ENCODE measurements around the gene CYP27B1.

CYP27B1 gene

GRCh38 chr12:57765698-57766463 is 997 bp downstream of the CYP27B1 start:
- DNase-seq (ENCODE audit: low read depth) = no peak

DNA sequence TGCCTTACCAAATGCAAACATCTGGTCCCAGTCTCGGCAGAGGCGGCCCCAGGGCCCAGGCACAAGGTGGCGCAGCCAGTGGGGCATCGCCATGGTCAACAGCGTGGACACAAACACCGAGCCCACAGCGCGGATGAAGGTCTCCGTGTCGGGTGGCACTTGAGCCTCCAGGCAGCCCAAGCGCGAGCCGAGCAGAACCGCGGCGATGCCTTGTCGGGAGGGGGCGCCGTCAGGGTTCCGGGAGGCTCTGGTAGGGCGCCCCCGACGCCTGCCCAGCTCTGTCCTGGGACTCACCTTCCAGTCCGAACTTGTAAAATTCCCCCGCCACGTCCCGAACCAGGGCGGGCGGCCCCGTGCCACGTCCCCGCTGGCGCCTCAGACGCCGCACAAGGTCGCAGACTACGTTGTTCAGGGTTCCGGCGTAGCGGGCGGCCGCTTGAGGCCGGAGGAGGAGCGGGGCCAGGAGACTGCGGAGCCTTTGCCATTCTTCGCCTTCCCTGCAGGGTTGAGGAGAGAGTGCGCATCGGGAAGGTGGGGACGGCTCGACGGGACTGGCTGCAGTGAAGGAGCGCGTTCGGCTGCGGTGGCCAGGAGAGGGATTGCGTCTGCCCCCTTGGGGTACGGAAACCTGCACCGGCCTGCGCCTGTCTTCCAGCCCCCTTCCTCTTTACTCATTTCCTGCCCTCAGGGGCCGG is 1.7 kb downstream of the CYP27B1 start:
- DNase-seq (ENCODE audit: low read depth) = no peak

DNA sequence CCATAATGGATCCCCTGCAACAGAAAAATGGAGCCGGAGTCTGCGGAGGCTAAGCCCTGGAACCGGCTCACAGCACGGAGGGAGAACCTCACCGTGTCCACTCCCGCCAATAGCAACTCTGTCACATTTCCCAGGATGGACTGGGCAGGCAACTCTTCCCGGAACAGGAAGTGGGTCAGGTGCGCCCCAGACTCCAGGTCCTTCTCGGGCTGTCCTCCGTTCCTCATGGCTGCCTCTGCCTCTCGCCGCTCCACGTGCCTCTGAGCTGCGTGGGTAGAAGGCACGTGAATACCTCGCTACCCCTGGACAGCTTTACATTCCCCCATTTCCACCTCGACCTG is 2.2 kb downstream of the CYP27B1 start:
- DNase-seq (ENCODE audit: low read depth) = no peak

DNA sequence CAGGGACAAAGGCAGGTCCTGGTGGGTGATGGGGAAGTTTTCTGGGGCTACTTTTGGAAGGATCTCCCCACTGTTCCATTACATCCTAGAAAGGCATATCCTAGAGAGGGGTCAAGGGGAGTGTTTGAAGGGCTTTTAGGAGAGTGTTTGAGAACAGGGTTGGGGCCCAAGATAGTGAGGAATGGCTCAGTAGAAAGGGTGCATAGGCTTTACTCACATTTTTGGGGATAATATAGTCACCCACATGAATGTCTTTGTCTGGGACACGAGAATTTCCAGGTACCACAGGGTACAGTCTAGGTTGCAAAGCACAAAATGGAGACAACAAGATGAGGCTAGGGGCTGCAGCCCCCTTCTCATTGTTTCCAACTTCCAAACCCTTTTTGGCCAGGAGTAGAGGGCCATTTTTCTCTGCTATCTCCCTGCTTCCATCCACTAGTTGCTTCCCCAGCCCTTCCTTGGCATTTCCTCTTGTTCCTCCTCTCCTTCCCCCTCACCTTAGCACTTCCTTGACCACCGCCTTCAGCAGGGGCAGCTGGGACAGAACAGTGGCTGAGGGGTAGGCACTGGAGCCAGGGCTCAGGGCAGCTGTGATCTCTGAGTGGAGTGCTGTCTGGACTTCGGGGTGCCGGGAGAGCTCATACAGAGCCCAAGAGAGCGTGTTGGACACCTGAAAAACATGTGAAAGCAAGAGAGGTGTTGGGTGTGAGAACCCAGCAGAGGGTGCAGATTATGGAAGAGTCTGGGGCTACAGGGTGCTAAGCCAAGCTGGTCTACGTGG is 2.8 kb downstream of the CYP27B1 start:
- DNase-seq (ENCODE audit: low read depth) = no peak

DNA sequence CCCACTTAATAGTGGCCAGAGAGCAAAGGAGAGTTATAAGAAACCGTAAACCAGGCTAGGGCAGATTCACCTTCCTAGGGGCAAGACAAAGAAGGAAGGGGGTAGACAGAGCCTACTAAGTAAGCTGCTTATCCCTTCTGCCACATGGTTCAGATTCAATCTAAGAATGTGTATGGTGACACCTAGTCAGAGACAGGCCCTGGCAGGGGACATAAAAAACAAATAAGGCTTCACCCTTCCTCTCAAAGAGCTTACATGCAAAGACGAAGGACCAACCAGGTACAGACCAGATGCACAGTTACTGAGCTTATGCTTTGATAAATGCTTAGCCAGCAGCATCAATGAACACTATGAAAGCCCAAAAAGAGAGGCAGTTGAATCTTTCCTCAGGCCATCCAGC is 4.4 kb downstream of the CYP27B1 start:
- DNase-seq (ENCODE audit: low read depth) = no peak

- DNase-seq (ENCODE audit: low read depth) = no peak
Measured at GRCh38 chr12:57761391-57761998, 5.4 kb downstream of the CYP27B1 start.

GRCh38 chr12:57760347-57760982 is 6.4 kb downstream of the CYP27B1 start:
- no peak for DNase-seq (ENCODE audit: low read depth)

DNA sequence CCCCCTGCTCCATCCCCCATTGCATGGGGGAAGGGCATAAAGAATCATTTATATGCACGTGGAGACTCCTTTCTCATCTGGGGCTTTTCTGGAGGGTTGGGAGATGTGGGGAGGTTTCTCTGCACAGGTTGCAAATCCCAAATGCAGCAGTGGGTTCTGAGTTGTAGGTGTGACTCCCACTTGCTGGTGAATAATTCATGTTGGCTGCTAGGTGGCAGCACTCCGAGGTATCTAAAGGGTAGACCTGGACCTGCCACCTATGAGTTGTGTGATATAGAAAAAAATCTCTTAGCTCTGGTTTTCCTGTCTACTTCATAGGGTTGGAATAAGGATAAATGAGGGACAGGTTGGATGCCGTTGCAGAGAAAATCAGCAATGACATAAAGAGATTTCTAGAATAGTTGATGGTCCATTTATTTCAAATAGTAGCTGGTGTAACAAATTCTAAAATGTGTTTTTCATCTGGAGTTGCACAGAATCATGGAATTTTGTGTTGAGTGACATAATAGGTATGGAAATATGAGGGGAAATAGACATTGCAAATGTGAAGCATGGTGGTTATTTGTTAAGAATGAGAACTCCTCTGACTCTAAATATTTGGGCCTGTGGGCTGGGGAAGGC is 7.4 kb downstream of the CYP27B1 start:
- DNase-seq (ENCODE audit: low read depth) = no peak

DNA sequence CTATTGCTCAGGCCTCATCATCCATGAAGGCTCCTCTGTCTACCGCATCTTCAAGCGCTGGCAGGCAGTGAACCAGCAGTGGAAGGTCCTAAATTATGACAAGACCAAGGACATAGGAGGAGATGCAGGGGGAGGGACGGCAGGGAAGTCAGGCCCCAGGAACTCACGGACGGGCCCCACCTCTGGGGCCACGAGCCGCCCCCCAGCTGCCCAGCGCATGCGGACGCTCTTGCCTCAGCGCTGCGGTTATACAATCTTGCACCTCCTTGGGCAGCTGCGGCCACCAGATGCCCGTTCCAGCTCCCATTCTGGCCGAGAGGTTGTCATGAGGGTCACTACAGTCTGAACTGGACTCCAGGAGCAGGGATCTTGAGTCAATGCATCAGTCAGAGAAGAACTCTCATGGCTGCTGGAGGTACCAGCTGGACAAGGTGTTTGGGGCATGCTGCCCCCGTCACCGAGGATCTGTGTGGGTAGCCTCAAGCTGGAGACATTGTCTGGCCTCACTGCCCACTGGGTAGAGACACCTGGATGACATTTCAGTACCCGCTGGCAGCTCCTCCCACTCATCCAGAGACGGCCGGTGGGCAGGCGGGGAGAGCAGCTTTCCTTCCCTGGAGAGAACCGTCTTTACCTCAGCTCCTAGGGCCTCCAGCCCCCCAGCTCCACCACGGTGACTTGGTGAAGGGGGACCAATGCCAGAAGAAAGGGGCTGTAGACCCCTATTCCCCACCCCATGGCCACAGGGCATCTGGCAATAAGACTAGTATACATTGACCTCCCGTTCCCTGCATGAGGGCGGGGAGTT is 8.1 kb downstream of the CYP27B1 start:
- DNase-seq (ENCODE audit: low read depth) = no peak

DNA sequence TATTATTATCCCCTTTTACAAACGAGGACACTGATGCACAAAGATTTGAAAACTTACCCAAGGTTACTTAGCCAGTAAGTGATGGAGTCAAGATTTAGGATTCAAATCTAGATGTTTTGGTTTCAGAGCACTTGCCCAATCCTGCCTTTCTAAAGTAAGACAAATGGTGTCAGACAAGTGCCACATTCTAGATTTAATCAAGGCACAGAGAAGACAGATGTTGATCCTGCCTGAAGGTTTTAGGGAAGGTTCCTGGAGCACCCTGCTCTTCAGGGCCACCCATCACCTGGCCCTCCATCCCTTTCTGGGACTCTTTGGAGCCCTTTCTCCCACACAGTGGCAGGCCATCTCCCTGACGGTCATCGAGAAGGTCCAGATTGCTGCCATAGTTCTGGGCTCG is 9.1 kb downstream of the CYP27B1 start:
- no peak for DNase-seq (ENCODE audit: low read depth)

GRCh38 chr12:57756406-57757341 is 10.2 kb downstream of the CYP27B1 start:
- DNase-seq (ENCODE audit: low read depth) = peak; percentile 52

GRCh38 chr12:57755454-57756372 is 11.2 kb downstream of the CYP27B1 start:
- DNase-seq (ENCODE audit: low read depth) = no peak

DNA sequence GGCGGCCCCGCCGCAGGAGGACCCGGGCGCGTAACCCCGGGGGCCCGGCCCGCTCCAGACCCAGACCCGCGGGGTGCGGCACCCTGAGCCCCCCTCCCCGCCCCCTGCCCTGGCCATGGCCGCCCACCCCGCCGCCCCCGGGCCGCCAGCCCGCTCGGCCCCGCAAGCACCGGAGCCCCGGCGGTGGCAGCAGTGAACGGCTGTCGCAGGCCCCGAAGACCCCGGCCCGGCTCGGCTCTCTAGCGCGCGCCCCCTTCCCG is 11.8 kb downstream of the CYP27B1 start:
- DNase-seq (ENCODE audit: low read depth) = no peak

DNA sequence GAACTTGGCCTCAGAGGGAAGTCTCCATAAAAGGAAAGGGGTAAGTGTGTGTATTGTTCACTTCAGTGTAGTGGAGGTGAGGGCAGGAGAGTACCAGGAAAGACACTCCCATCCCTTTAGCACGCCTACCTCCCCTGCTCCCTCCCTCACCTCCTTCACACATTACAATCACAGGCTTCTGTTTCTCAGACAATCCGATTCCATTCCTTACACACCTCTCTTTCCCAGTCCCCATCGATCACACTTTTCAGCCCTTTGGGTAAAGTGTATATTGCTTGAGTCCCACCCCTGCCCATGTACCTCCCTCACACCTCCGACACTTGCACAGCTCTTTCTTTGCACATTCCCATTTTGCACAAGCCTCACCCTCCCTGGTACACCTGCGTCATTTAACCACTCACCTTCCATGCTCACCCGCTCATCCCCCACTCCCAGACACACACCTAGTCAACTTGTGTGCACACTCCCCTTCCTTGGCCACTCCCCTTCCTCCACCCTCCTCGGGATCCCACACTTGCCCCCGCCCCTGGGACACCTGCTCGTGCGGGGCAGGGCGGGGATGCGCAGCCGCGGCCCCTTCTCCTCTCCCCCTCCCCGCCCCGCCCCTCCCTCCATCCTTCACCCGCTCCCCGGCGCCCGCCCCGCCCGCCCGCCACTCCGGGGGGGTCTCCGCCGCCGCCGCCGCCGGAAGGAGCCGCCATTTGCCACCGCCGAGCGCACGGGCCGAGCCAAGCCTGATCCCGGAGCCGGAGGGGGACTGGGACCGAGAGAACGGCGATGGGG is 12.3 kb downstream of the CYP27B1 start, which contains the start of gene MARCHF9:
TSS of gene MARCHF9 (plus strand) at position 693 of the 783 bp plus-strand sequence. CDS start 426 bp downstream, outside the sequence.
- DNase-seq (ENCODE audit: low read depth) = peak; percentile 59

GRCh38 chr12:57753756-57754337 is 13.0 kb downstream of the CYP27B1 start:
- DNase-seq (ENCODE audit: low read depth) = no peak

- DNase-seq (ENCODE audit: low read depth) = no peak
Measured at GRCh38 chr12:57752668-57753000, 14.2 kb downstream of the CYP27B1 start.

Measured in stimulated activated CD8-positive, alpha-beta memory T cell treated with anti-CD3 and anti-CD28 coated beads, Interleukin-15, amount 100 ng/mL, for 1 hour (primary cell).